ENCODE results near the gene TTC9C.
A peak's percentile ranks its signal among the peaks of the same experiment; 100 is the strongest.
"Not testable (repeated sequence)": the region's sequence is repeated elsewhere in the genome, so short reads cannot be mapped to it uniquely, and the experiment has no call there.

Gene TTC9C

GRCh38 chr11:62752177-62752785 is 24.0 kb downstream of the TTC9C start:
- no peak for DNase-seq (ENCODE audit: low read depth)

- DNase-seq (ENCODE audit: low read depth) = no peak
These were observed 24.9 kb downstream of the TTC9C start for GRCh38 chr11:62752994-62753735.

DNA sequence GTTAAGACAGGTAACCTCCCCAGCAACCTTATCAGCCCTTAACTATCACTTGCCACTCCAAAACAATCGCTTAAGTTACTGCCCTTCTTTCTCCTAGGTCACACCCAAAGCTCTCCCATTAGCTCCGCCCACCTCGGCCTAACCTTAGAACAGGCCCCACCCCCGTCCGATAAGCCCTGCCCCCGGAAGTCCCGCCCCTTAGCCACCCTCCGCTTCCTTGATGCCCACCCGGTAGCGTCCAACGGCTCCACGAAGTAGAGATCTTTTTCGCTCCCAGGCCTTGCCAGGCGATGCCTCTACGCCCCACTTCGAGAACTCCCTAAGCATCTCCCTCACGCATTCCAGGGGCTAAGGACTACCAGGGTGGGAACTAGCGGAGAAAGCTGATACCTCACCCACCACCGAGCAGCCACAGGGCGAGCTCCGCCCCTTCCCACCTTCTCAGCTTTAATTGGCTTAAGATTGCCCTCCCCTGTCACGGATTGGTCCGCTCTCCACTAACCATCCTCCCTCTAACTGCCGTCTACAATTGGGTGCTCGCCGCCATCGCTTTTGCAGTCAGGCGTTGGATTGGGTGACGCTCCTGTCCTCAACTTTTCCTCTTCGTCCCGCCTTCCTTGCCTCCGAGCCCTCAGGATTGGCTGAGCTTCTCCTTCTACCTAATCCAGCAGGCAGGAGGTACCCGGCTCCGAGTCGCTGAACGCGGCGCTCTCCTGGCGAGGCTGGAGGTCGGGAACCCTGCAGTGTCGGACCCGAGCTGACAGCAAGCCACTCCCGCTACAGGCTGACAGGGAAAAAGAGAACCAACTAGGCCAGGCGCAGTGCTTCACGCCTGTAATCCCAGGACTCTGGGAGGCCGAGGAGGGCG is 25.7 kb downstream of the TTC9C start, which contains the start of gene ZBTB3:
Gene ZBTB3 (minus strand): TSS at position 425 of the 868 bp plus-strand sequence. CDS start 496 bp downstream, outside the sequence.
- peak; percentile 99 for DNase-seq (ENCODE audit: low read depth)

- no peak for DNase-seq (ENCODE audit: low read depth)
These were observed 26.9 kb downstream of the TTC9C start for GRCh38 chr11:62755086-62755615.

DNA sequence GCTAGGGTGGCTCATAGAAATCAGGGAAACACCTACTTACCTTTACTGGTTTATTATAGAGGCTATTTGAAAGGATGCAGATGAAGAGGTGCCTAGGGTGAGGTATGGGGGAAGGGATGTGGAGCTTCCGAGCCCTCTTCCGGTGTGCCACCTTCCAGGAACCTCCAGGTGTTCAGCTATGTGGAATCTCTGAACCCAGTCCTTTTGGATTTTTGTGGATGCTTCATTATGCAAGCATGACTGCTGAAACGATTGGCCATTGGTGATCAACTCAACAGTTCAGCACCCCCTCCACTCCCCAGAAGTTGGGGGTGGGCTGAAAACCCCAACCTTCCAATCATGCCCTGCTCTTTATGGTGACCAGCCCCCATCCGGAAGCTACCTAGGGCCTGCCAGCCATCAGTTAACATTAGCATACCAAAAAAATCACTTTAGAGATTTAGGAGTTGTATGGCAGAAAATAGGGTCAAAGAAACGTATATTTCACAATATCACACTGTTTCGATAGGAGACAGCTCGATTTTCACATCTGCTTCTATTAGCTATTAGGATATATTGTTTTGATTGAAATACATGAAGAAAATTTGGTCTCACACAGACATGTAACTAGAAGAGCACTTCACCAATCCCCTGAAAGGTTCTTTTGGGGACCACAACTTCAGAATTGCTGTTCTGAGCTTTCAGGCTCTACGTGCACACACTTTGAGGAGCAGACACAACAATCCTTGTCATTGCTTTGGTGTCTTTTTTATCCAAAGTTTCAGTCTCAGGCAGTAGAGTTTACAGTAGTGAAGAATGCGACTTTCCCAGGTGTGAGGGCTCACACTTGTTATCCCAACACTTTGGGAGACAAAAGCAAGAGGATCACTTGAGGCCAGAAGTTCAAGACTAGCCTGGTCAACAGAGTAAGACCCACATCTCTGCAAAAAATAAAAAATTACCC is 29.8 kb downstream of the TTC9C start:
- no peak for DNase-seq (ENCODE audit: low read depth)

- DNase-seq (ENCODE audit: low read depth) = not testable (repeated sequence)
These were observed 32.6 kb downstream of the TTC9C start for GRCh38 chr11:62760867-62761227.

DNA sequence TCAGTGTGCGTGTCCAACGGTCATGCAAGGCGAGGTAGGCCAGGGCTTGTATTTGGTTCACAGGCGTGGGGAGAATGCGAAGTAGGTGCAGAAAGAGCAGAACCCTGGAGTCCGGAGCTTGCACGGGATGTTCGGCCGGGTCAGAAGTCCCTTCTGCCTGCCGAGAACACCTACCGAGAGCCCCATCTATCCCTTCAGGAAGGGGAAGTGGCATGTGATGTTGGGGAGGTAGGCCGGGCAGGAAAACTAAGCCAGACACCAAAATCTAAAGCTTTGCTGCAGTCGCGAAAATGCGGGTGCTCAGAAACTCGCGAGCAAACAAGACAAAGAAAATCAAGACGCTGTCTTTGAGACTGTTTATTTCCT is 42.5 kb downstream of the TTC9C start:
- DNase-seq (ENCODE audit: low read depth) = no peak

GRCh38 chr11:62771144-62772021 is 43.1 kb downstream of the TTC9C start, which contains the start of gene TAF6L:
Gene TAF6L (plus strand): TSS chr11:62771396. CDS start chr11:62775784, 4,388 bp downstream.
- DNase-seq (ENCODE audit: low read depth) = peak; percentile 95

- DNase-seq (ENCODE audit: low read depth) = no peak
These were observed 46.1 kb downstream of the TTC9C start for GRCh38 chr11:62774407-62774806.

DNA sequence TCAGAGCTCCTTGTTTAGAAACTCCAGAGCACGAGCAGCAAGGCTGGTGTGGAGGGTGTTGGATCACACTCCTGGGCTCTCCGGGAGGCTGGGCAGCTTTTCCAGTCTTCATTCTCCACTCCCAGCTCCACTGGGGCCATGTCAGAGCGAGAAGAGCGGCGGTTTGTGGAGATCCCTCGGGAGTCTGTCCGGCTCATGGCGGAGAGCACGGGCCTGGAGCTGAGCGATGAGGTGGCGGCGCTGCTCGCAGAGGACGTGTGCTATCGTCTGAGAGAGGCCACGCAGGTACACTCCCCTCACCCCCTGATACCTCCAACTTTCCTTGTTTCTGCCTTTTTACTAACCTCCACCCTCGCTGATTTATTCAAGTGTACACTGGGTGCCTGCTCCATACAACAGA is 47.4 kb downstream of the TTC9C start:
- no peak for DNase-seq (ENCODE audit: low read depth)

- DNase-seq (ENCODE audit: low read depth) = no peak
These were observed 49.1 kb downstream of the TTC9C start for GRCh38 chr11:62777389-62777788.

GRCh38 chr11:62778441-62778840 is 50.2 kb downstream of the TTC9C start:
- no peak for DNase-seq (ENCODE audit: low read depth)

DNA sequence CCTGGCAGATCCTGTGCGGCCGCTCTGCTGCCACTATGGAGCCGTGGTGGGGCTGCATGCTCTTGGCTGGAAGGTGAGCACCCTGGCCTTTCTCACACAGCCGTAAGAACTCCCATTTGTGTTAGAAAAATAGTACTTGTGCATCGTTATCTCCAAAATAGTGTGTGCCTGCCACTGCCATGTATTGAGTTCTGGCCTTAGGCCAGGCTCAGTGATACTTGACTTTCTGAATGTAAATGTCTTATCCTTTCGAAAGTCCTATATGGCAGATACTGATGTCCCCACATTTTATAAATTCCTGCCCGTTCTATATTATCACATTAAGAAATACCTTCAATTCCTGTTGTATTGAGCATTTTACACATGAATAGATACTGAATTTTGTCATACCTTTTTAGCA is 54.5 kb downstream of the TTC9C start:
- DNase-seq (ENCODE audit: low read depth) = no peak

- DNase-seq (ENCODE audit: low read depth) = peak; percentile 62
These were observed 58.2 kb downstream of the TTC9C start for GRCh38 chr11:62786318-62787004.

GRCh38 chr11:62787005-62787759 is 58.9 kb downstream of the TTC9C start, which contains the start of gene TMEM179B:
Gene TMEM179B (plus strand): TSS chr11:62787402. CDS start chr11:62787432, 30 bp downstream.
- DNase-seq (ENCODE audit: low read depth) = peak; percentile 96
